Progenitor cell of endocrine pancreas (in vitro differentiated cells): ENCODE results near the gene ARL8A. TPM values are rescaled to one million over a fixed set of nuclear protein-coding genes. Genes with fewer than 3 reads are reported as not detected.
A peak's percentile ranks its signal among the peaks of the same experiment; 100 is the strongest.

Experiments
- DNase-seq: peaks from one replicate; pipeline ENCODE4 v3.0.0; 2021; ENCODE audit warnings: low spot score; ENCODE audit not compliant: unreplicated experiment
- H3K27ac Mint-ChIP-seq: 2 replicates; pipeline ENCODE4 v1.8.0; 2021; ENCODE audit warnings: mild to moderate bottlenecking, moderate library complexity, mixed read lengths
- H3K27me3 Mint-ChIP-seq: 2 replicates; pipeline ENCODE4 v1.8.0; 2021; ENCODE audit warnings: mixed read lengths
- H3K36me3 Mint-ChIP-seq: 2 replicates; pipeline ENCODE4 v1.8.0; 2022; ENCODE audit warnings: mixed read lengths; ENCODE audit not compliant: insufficient read depth
- H3K4me1 Mint-ChIP-seq: 2 replicates; pipeline ENCODE4 v1.8.0; 2021; ENCODE audit warnings: low read depth, mixed read lengths
- H3K4me3 Mint-ChIP-seq: 2 replicates; pipeline ENCODE4 v1.8.0; 2021; ENCODE audit warnings: low read depth, mild to moderate bottlenecking, moderate library complexity, mixed read lengths
- H3K9me3 Mint-ChIP-seq: 2 replicates; pipeline ENCODE4 v1.8.0; 2021; ENCODE audit warnings: low read depth, mixed read lengths
- total RNA-seq: library from RNA; stranded (reverse); gene quantifications from 2 replicates; pipeline ENCODE4 v1.2.1, GENCODE V29; 2021
- TF ChIP-seq, protein P1 (sequence below): fragments of 200-600 bp; sonication (generic); IDR thresholded peaks from one replicate; pipeline ENCODE4 v1.5.0; 2021; ENCODE audit warnings: antibody characterized with exemption, mild to moderate bottlenecking; ENCODE audit not compliant: unreplicated experiment

ARL8A gene
- total RNA-seq, 1 donor from 2014 or later = 43.7 TPM

- H3K4me3 Mint-ChIP-seq = no peak overlapping the region
- no peaks in the 10 kb centered on the region for H3K36me3 Mint-ChIP-seq
- DNase-seq = no peak
- H3K27me3 Mint-ChIP-seq = peaks cover 7% of the 10 kb centered on the region
- peaks cover 7% of the 10 kb centered on the region for H3K4me1 Mint-ChIP-seq
- no peak overlapping the region for H3K27ac Mint-ChIP-seq
- H3K9me3 Mint-ChIP-seq = no peaks in the 10 kb centered on the region
- TF ChIP-seq, protein P1, sequence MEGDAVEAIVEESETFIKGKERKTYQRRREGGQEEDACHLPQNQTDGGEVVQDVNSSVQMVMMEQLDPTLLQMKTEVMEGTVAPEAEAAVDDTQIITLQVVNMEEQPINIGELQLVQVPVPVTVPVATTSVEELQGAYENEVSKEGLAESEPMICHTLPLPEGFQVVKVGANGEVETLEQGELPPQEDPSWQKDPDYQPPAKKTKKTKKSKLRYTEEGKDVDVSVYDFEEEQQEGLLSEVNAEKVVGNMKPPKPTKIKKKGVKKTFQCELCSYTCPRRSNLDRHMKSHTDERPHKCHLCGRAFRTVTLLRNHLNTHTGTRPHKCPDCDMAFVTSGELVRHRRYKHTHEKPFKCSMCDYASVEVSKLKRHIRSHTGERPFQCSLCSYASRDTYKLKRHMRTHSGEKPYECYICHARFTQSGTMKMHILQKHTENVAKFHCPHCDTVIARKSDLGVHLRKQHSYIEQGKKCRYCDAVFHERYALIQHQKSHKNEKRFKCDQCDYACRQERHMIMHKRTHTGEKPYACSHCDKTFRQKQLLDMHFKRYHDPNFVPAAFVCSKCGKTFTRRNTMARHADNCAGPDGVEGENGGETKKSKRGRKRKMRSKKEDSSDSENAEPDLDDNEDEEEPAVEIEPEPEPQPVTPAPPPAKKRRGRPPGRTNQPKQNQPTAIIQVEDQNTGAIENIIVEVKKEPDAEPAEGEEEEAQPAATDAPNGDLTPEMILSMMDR = no peak
These were observed 16.9 kb upstream of the ARL8A start for GRCh38 chr1:202161151-202162046.

GRCh38 chr1:202160377-202160940, 15.9 kb upstream of the ARL8A start, which contains the start of gene PTPN7:
Gene PTPN7 (minus strand): TSS chr1:202160602. CDS start chr1:202159402, 1,200 bp downstream.
- no peak for DNase-seq

DNA sequence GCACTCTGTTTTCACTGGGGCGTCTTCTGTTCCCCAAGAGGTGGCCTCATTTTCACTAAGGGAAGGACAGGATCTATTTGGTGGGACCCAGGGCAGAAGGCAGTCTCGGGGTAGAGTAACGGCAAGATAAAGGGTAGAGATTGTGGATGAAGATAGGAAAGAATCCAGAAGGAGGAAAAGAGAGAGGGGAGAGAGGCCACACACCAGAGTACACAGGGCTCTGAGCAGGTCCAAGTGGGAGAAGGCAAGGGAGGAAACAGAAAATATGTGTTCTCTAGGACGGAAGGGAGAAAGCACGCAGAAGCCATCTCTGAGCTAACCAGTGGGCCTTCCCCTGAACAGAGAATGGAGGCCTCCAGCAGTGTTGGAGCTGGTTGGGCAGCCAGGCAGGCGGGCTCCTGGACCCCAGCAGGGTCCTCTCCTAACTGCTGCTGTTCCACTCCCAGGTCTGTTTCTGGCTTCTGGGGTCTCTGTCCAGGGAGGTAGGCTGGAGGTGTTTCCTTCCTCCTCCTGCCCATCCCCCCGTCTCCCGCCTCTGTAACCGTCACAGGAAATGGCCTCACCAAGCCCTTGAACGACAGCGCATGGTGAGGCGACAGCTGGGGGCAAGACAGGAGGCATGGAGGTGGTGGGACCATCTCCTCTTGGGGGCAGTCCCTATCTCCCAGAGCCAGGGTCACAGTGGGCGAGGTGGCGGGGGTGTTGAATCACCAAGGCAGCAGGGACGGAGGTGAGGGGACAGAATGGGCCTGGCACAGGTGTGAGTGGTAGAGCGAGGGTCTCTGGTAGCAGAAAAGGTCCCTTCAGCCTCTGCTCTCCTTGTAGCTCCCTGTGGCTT, 15.2 kb upstream of the ARL8A start:
- Mint-ChIP-seq H3K27me3 (peaks cover 9% of the 10 kb centered on the region), H3K36me3 (no peaks in the 10 kb centered on the region), H3K9me3 (no peaks in the 10 kb centered on the region), H3K4me3 (no peak overlapping the region), H3K4me1 (peaks cover 7% of the 10 kb centered on the region), H3K27ac (peak overlapping the region; percentile 11)
- TF ChIP-seq, protein P1 = no peak
- DNase-seq = no peak

More at GRCh38 chr1:202160377-202160940, 15.9 kb upstream of the ARL8A start, which contains the start of gene PTPN7:
- H3K36me3 Mint-ChIP-seq = no peaks in the 10 kb centered on the region
- TF ChIP-seq, protein P1 = no peak
- peaks cover 7% of the 10 kb centered on the region for H3K4me1 Mint-ChIP-seq
- H3K27ac Mint-ChIP-seq = peak within 1 kb of the TSS; percentile 33
- H3K4me3 Mint-ChIP-seq = no peak within 1 kb of the TSS
- H3K9me3 Mint-ChIP-seq = no peaks in the 10 kb centered on the region
- H3K27me3 Mint-ChIP-seq = peaks cover 7% of the 10 kb centered on the region

GRCh38 chr1:202158810-202159533, 14.4 kb upstream of the ARL8A start:
- Mint-ChIP-seq H3K4me3 (no peak overlapping the region), H3K27me3 (peaks cover 11% of the 10 kb centered on the region), H3K9me3 (no peaks in the 10 kb centered on the region), H3K4me1 (peaks cover 9% of the 10 kb centered on the region), H3K36me3 (no peaks in the 10 kb centered on the region), H3K27ac (peak overlapping the region; percentile 11)
- TF ChIP-seq, protein P1 = no peak
- DNase-seq = no peak
